Heart right ventricle (tissue), 16 donors: ENCODE data around the gene F12. TPM values are rescaled to one million over a fixed set of nuclear protein-coding genes. Genes with fewer than 3 reads are reported as not detected.

Source experiments
- ATAC-seq, 8 donors: fragments of 200-7000 bp; cut with Tn5 transposase; one replicate each; pipeline ENCODE4 v1.9.1; 2020; ENCODE audit warnings: mild to moderate bottlenecking in 8 of 8, moderate library complexity in 8 of 8, moderate number of reproducible peaks in 1 of 8
- DNase-seq, 2 donors: peaks; one replicate each; pipeline ENCODE4 v3.0.0-alpha.2; 2020
- H3K27ac ChIP-seq, 10 donors: fragments of 200-600 bp; sonication (generic) in 2 of 10; one replicate each; pipeline versions ENCODE4 v1.5.0 to v1.8.0; 2020 to 2022; ENCODE audit warnings: mild to moderate bottlenecking in 3 of 10
- H3K27me3 ChIP-seq, 7 donors: fragments of 200-600 bp; one replicate each; pipeline ENCODE4 v1.8.0; 2021 to 2022; ENCODE audit warnings: mild to moderate bottlenecking in 2 of 7
- H3K36me3 ChIP-seq, 9 donors: fragments of 200-600 bp; sonication (generic) in 1 of 9; one replicate each; pipeline versions ENCODE4 v1.5.0 to v1.8.0; 2020 to 2022; ENCODE audit warnings: mild to moderate bottlenecking in 2 of 9
- H3K4me1 ChIP-seq, 9 donors: fragments of 200-600 bp; sonication (generic) in 1 of 9; one replicate each; pipeline versions ENCODE4 v1.5.0 to v1.8.0; 2020 to 2022; ENCODE audit warnings: mild to moderate bottlenecking in 4 of 9
- H3K4me3 ChIP-seq, 10 donors: fragments of 200-600 bp; sonication (generic) in 2 of 10; one replicate each; pipeline versions ENCODE4 v1.5.0 to v1.8.0; 2020 to 2022; ENCODE audit warnings: mild to moderate bottlenecking in 7 of 10, moderate library complexity in 2 of 10
- H3K9me3 ChIP-seq, 11 donors: fragments of 200-600 bp in 10 of 11; sonication (generic) in 2 of 11; one replicate each; pipeline versions ENCODE4 v1.5.0 to v1.8.0; 2013 to 2022; ENCODE audit warnings: mild to moderate bottlenecking in 2 of 11, control low read depth in 1 of 11, moderate library complexity in 1 of 11
- CTCF ChIP-seq, 9 donors: fragments of 200-600 bp; sonication (generic) in 2 of 9; IDR thresholded peaks; one replicate each; pipeline versions ENCODE4 v1.5.0 to v1.8.0; 2021 to 2022; ENCODE audit warnings: antibody characterized with exemption in 9 of 9, mild to moderate bottlenecking in 5 of 9, moderate library complexity in 1 of 9
- WGBS, 2 donors: extraction: QIAGEN DNeasy Blood & Tissue Kit; methylation state at CpG; one replicate each; pipeline ENCODE4 v1.1.7; 2013; ENCODE audit warnings: inconsistent platforms in 1 of 2; 5-methylcytosine and 5-hydroxymethylcytosine counted together
- intact Hi-C, 10 donors: fragments of 100-400 bp; cut with DNase I; formaldehyde crosslinking; loops; one replicate each; pipeline versions ENCODE4 v1.11.1 to v1.14.2; 2022
- polyA plus RNA-seq, 2 donors: library from polyadenylated mRNA; stranded (reverse); fragments of 200-250 nt; gene quantifications; one replicate each; pipeline ENCODE4 v1.2.3, GENCODE V29; 2013
- total RNA-seq, 10 donors: library from RNA; stranded (reverse); fragmentation: NEBNext Ultra II Directional in 3 of 10; extraction: Animal tissue kit (Norgen Biotek cat#: 25700) in 3 of 10; gene quantifications; one replicate each; pipeline versions ENCODE4 v1.2.1 to v1.2.4, GENCODE V29; 2021 to 2023
- donor health status: Arrhythmogenic right ventricular cardiomyopathy.
- donor health status: ischemic (EF 13 %, LVEDD 7.1; RV severe dilation, severe dysfunction).
- donor health status: healthy with polysubstance abuse.
- donor health status: DM: no; HTN: yes; CAD: no.
- donor health status: DM: no; HTN: no; CAD: no.
- donor health status: ischemic (EF 25% LVEDD 6.9; RV normal size, moderate dysfunction).
- donor health status: ischemic (EF 25% LVEDD 5.7; RV mildly dilated, moderate dysfunction).
- donor health status: healthy.
- donor health status: DM: yes; HTN: yes; CAD: no.
- donor health status: Ischemic cardiomyopathy.
- donor health status: ischemic (EF 35%, LVEDD 5.7; RV mildly dilated, moderate dysfunction).
- donor health status: nonischemic (EF 11% LVEDD 7.7; RV severe dilation, severe dysfunction).
- donor health status: DM: yes; HTN: yes; CAD: no.
- donor health status: PGD.
- donor health status: ischemic (EF 29% LVEDD 5.4; RV normal size, mild dysfunction).
- donor health status: nonischemic (EF 23%, LVEDD 6.1; RV moderate dilation, normal function).

F12 gene
- total and polyA plus RNA-seq, 12 donors: 0.25 to 0.37 (median 0.28) TPM; not detected in 9

DNA sequence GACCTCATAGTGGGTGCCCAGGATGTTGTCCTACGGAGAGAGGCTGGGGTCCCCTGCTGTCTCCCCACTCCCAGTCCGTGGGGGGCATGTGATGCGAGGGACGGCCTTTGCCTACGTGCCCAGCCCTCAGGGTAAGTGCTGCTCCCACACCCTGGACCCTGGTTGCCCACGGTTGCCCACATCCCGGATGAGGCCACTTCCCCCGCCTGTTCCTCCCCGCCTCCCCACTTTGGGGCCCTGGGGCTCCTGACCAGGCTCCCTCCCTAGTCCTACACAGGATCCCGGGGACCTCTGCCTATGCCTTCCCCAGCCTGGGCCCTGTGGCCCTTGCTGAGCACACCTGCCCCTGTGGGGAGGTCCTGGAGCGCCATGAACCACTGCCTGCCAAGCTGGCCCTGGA lies 23.6 kb downstream of the F12 start:
- intact Hi-C loops: loop anchor here in 4 of 10 donors (5.0 to 10.0 kb wide), 3 partner anchors 68 to 271 kb away; no protein-coding TSS in a partner anchor
- no peak for DNase-seq
- no peak overlapping the region for H3K27ac ChIP-seq
- 67 to 76% methylated on average over 10 to 11 of the region's 11 CpGs for WGBS, 2 donors
- H3K4me3 ChIP-seq: no peak overlapping the region
- H3K4me1 ChIP-seq: peaks cover 0 to 25% (median 0%) of the 10 kb centered on the region in 9 donors
- H3K9me3 ChIP-seq: no peaks in the 10 kb centered on the region
- ATAC-seq: no peak
- peaks cover 0 to 57% (median 25%) of the 10 kb centered on the region in 7 donors for H3K27me3 ChIP-seq
- no peaks in the 10 kb centered on the region for H3K36me3 ChIP-seq
- TF ChIP-seq CTCF (IDR thresholded peaks at IDR 0.05): no peak

- Histone ChIP-seq H3K36me3 (no peaks in the 10 kb centered on the region), H3K4me1 (peaks cover 0 to 9% (median 0%) of the 10 kb centered on the region in 9 donors), H3K27me3 (peaks cover 0 to 56% (median 21%) of the 10 kb centered on the region in 7 donors), H3K27ac (no peak within 1 kb of the TSS), H3K9me3 (no peaks in the 10 kb centered on the region), H3K4me3 (no peak within 1 kb of the TSS)
- DNase-seq: no peak
- WGBS, 2 donors: 61 to 69% methylated on average over 4 of the region's 4 CpGs
- intact Hi-C loops: loop anchor here in 1 of 10 donors (10.0 kb wide), 1 partner anchor 269 kb away; no protein-coding TSS in a partner anchor
- TF ChIP-seq CTCF (IDR thresholded peaks at IDR 0.05): no peak
- no peak for ATAC-seq
Measured at GRCh38 chr5:177384134-177384533, 25.2 kb downstream of the F12 start, which contains the start of gene SLC34A1. TSS of gene SLC34A1 (plus strand) at chr5:177384434. CDS start at chr5:177385742, 1,308 bp downstream.

GRCh38 chr5:177383181-177383580 lies 26.2 kb downstream of the F12 start:
- Histone ChIP-seq H3K9me3 (no peaks in the 10 kb centered on the region), H3K4me1 (peaks cover 0 to 3% (median 0%) of the 10 kb centered on the region in 9 donors), H3K36me3 (no peaks in the 10 kb centered on the region), H3K4me3 (no peak overlapping the region), H3K27ac (no peak overlapping the region), H3K27me3 (peaks cover 0 to 51% (median 21%) of the 10 kb centered on the region in 7 donors)
- intact Hi-C loops: loop anchor here in 1 of 10 donors (10.0 kb wide), 1 partner anchor 268 kb away; no protein-coding TSS in a partner anchor
- no peak for ATAC-seq
- WGBS, 2 donors: 84 to 90% methylated on average over 9 of the region's 9 CpGs
- no peak for TF ChIP-seq CTCF (IDR thresholded peaks at IDR 0.05)
- DNase-seq: no peak

DNA sequence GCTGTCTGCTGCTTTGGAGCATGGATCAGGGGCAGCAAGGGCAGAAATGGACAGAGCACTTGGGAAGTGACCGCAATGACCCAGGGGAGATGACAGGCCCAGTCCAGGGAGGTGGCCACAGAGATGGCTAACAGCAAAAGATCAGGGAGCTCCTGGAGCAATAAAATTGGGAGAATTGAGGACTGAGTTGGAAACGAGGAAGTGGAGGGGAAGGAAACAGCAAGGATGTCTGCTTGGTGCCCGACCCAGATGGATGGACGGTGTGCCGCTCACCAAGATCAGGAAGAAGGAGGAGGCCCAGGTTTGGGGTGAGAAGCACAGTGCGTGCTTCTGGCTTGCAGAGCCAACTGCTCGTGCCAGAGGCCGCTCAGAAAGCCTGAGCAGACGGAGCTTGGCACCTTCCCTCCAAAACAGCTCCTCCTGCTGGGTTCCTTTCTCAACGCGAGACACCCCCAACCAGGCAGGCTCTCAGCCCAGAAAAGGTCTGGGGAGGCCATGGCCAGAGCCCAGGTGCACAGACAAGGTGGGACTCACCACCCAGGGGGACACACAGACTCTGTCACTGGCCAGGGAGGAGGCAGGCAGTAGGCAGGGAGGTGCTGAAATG lies 26.8 kb downstream of the F12 start:
- H3K4me1 ChIP-seq: peaks cover 0 to 3% (median 0%) of the 10 kb centered on the region in 9 donors
- DNase-seq: no peak
- ATAC-seq: peak; percentile 35 to 79 (median 66)
- 19 to 24% methylated on average over 11 of the region's 11 CpGs for WGBS, 2 donors
- no peak overlapping the region for H3K4me3 ChIP-seq
- H3K9me3 ChIP-seq: no peaks in the 10 kb centered on the region
- intact Hi-C loops: loop anchor here in 1 of 10 donors (10.0 kb wide), 1 partner anchor 268 kb away; no protein-coding TSS in a partner anchor
- no peak overlapping the region for H3K27ac ChIP-seq
- TF ChIP-seq CTCF (IDR thresholded peaks at IDR 0.05): peak in 7 of 9 donors; percentile 21 to 47 (median 34)
- H3K27me3 ChIP-seq: peaks cover 0 to 47% (median 21%) of the 10 kb centered on the region in 7 donors
- no peaks in the 10 kb centered on the region for H3K36me3 ChIP-seq
